A549 treated with Hydrocortisone at 1 μM for 4 hours (cell line): ENCODE data around the gene DUSP28. TPM values are rescaled to one million over a fixed set of nuclear protein-coding genes. Genes with fewer than 3 reads are reported as not detected.

Experiments
- total RNA-seq: library from RNA; stranded (reverse); fragments of 200-300 nt; extraction: Qiagen RNA extraction; gene quantifications from 5 replicates; pipeline ENCODE4 v1.2.3, GENCODE V29; 2022

Gene DUSP28, protein sequence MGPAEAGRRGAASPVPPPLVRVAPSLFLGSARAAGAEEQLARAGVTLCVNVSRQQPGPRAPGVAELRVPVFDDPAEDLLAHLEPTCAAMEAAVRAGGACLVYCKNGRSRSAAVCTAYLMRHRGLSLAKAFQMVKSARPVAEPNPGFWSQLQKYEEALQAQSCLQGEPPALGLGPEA
- 3.7 to 9.5 TPM (median 7.9 TPM) in 5 replicates for total RNA-seq

DNA sequence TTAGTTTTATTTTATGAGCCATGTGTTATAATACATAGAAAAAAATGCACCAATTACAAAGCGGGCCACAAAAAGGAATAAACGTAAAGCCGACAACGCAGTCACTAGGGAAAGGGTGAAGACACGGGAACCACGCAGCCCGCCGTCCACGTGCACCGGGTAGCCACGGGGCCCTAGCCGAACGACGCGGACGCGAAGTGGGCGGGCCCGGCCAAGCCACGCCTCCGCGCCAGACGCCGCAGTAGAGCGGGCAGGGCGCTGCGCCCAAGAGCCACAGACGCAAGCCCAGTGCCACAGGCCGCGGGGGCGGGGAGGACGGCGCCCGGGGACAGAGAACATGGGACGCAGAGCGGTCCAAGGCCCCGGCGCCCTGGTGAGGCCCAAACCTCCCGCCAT, at the start of gene DUSP28:
TSS of gene DUSP28 (plus strand) at position 274 of the 396 bp plus-strand sequence. CDS start 328 bp downstream, outside the sequence.

GRCh38 chr2:240557808-240558207, 2.3 kb upstream of the DUSP28 start, which contains the start of gene ANKMY1:
Gene ANKMY1, minus strand, starts transcription at chr2:240557988. Its CDS starts 653 bp downstream, at chr2:240557335.

DNA sequence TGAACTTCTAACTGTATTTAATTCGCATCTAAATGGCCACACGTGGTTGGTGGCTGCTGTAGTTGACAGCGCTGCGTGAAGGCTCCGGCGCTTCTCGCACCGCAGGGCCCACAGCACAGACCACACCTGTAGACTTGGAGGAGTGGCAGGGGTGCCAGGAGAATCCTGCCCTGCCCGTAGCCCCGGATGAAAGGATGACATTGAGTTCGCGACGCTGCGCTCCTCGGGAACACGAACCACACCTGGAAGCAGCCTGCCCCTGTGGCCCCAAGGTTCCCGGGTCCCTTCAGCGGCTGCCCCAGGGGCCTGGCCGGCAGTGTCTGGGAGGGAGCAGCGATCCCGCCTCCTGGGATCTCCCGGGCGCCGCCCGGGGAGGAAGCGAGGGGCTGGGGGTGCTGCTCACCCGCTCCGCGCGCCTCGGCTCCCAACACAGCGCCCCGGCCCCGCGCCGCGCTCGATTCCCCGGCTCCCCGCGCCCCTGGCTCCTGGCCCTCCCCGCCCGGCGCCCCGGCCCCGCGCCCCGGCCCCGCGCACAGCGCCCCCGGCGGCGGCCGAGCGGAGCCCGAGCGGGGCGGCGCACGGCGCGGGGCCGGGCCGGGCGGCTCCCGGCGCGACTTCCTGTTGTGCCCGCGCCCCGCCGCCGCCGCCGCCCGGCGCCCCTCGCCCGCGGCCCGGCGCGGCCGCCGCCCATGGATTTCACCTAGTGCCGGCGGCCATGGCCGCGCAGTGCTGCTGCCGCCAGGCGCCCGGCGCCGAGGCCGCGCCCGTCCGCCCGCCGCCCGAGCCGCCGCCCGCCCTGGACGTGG, 7.9 kb downstream of the DUSP28 start, which contains the start of gene RNPEPL1:
TSS of gene RNPEPL1 (plus strand) at position 613 of the 806 bp plus-strand sequence. CDS start at position 716, 103 bp downstream.

DNA sequence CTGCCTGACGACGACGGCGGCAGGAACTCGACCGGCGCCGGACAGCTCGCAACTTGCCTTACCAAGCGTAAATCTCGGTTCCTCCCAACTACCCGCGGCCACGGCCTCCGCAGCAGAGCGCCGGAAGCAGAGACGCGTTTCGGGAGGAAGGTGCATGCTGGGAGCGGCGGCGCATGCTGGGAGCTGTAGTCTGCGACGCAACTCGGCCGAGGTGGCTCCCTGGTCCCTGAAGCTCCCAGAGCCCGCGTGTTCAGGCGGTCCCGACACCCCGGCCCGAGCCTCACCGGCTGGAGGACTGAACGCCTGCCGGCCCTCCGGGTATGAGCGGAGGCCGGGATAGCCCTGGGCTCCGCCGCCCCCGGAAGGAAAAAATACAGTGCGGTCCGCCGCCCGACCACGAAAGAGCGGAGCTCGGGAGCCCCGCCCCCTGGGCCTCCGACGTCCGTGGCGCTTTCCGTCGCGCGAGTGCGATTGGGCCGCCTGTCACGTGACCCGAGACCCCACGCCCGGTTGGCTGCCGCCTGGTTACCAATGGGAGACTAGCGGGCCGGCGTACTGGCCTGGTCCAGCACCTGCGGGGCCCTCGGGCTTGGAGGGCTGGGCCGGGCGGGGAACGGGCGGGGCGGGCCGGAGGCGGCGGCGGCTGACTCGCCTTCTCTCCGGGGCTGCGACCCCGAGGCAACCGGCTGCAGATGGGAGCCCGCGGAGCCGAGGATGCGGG, 26.2 kb downstream of the DUSP28 start, which contains the start of gene CAPN10:
TSS of gene CAPN10 (plus strand) at position 537 of the 721 bp plus-strand sequence. CDS start at position 715, 178 bp downstream.

Other genes starting within 250 kb of the DUSP28 start
- 201 to 246 TPM (median 231 TPM) in 5 replicates for gene GPC1, start 124.7 kb upstream of the DUSP28 start, total RNA-seq
- 8.1 to 10.4 TPM (median 9.8 TPM) in 5 replicates for gene ANKMY1, start 2.4 kb upstream of the DUSP28 start, total RNA-seq
- gene RNPEPL1, start 8.1 kb downstream of the DUSP28 start, total RNA-seq, result 45.7 to 65.6 TPM (median 63.6 TPM) in 5 replicates
- gene CAPN10, start 26.4 kb downstream of the DUSP28 start, total RNA-seq, result 17.2 to 25.4 TPM (median 23.0 TPM) in 5 replicates
- 0.61 to 0.90 TPM (median 0.87 TPM) in 5 replicates for gene GPR35, start 65.1 kb downstream of the DUSP28 start, total RNA-seq
- gene AQP12B, start 122.5 kb downstream of the DUSP28 start, total RNA-seq, result not detected in 5 replicates
- not detected in 5 replicates for gene AQP12A, start 131.5 kb downstream of the DUSP28 start, total RNA-seq